Measurements from ENCODE around the gene MSX1. TPM values are rescaled to one million over a fixed set of nuclear protein-coding genes. Genes with fewer than 3 reads are reported as not detected.

The MSX1 gene
- total RNA-seq, 4 donors from 2014 or later: 11.6 to 15.2 (median 12.6) TPM

GRCh38 chr4:4884611-4885010, 25.1 kb downstream of the MSX1 start:
- no peak for TF ChIP-seq CTCF (IDR thresholded peaks at IDR 0.05; ENCODE audit: low read depth)

- no peak for TF ChIP-seq CTCF (IDR thresholded peaks at IDR 0.05; ENCODE audit: low read depth)
Measured at GRCh38 chr4:4887426-4887825, 28.0 kb downstream of the MSX1 start.

GRCh38 chr4:4888695-4889094, 29.2 kb downstream of the MSX1 start:
- TF ChIP-seq CTCF (IDR thresholded peaks at IDR 0.05; ENCODE audit: low read depth): no peak

- no peak for TF ChIP-seq CTCF (IDR thresholded peaks at IDR 0.05; ENCODE audit: low read depth)
Measured at GRCh38 chr4:4889781-4890180, 30.3 kb downstream of the MSX1 start.

GRCh38 chr4:4890574-4891255, 31.2 kb downstream of the MSX1 start:
- TF ChIP-seq CTCF (IDR thresholded peaks at IDR 0.05; ENCODE audit: low read depth): no peak

- TF ChIP-seq CTCF (IDR thresholded peaks at IDR 0.05; ENCODE audit: low read depth): no peak
Measured at GRCh38 chr4:4893721-4894120, 34.3 kb downstream of the MSX1 start.

- no peak for TF ChIP-seq CTCF (IDR thresholded peaks at IDR 0.05; ENCODE audit: low read depth)
Measured at GRCh38 chr4:4899202-4899925, 39.9 kb downstream of the MSX1 start.
